H9 (cell line): ENCODE results near the gene WNT3A. TPM values are rescaled to one million over a fixed set of nuclear protein-coding genes. Genes with fewer than 3 reads are reported as not detected.

Source experiments
- DNase-seq: peaks from one replicate; pipeline ENCODE4 v3.0.0-alpha.2; 2017
- H2AFZ ChIP-seq: one replicate; pipeline ENCODE4 v1.6.1; 2013; ENCODE audit warnings: mild to moderate bottlenecking, low read length, control low read depth, moderate library complexity
- H2AK5ac ChIP-seq: 2 replicates; pipeline ENCODE4 v1.6.1; 2013; ENCODE audit warnings: low read length, control low read depth, mixed read lengths; ENCODE audit not compliant: insufficient read length
- H2BK120ac ChIP-seq: one replicate; pipeline ENCODE4 v1.6.1; 2013; ENCODE audit warnings: low read depth, mild to moderate bottlenecking, low read length, control low read depth, inconsistent platforms; ENCODE audit not compliant: poor library complexity, severe bottlenecking
- H2BK12ac ChIP-seq: 2 replicates; pipeline ENCODE4 v1.6.1; 2013; ENCODE audit warnings: low read length, control low read depth, mixed read lengths, low read depth; ENCODE audit not compliant: insufficient read length
- H2BK15ac ChIP-seq: 2 replicates; pipeline ENCODE4 v1.6.1; 2013; ENCODE audit warnings: low read depth, low read length, control low read depth
- H2BK20ac ChIP-seq: one replicate; pipeline ENCODE4 v1.6.1; 2013; ENCODE audit warnings: low read depth, mild to moderate bottlenecking, low read length, control low read depth, inconsistent platforms; ENCODE audit not compliant: poor library complexity, severe bottlenecking
- H2BK5ac ChIP-seq: 2 replicates; pipeline ENCODE4 v1.6.1; 2013; ENCODE audit warnings: low read length, control low read depth, mixed read lengths; ENCODE audit not compliant: insufficient read length
- H3K14ac ChIP-seq: 2 replicates; pipeline ENCODE4 v1.6.1; 2013; ENCODE audit warnings: low read length, control low read depth; ENCODE audit not compliant: insufficient read depth
- H3K18ac ChIP-seq: 2 replicates; pipeline ENCODE4 v1.6.1; 2013; ENCODE audit warnings: low read depth, mild to moderate bottlenecking, mixed read lengths, low read length, control low read depth; ENCODE audit not compliant: insufficient read length
- H3K23ac ChIP-seq: 2 replicates; pipeline ENCODE4 v1.6.1; 2013; ENCODE audit warnings: low read length, control low read depth, mixed read lengths, low read depth; ENCODE audit not compliant: insufficient read length
- H3K23me2 ChIP-seq: 2 replicates; pipeline ENCODE4 v1.6.1; 2013; ENCODE audit warnings: low read depth, mild to moderate bottlenecking, mixed read lengths, low read length, control low read depth; ENCODE audit not compliant: insufficient read length, poor library complexity, severe bottlenecking
- H3K27ac ChIP-seq: 2 replicates; pipeline ENCODE4 v1.5.1; 2013; ENCODE audit warnings: low read length, control low read depth, mixed read lengths, low read depth; ENCODE audit not compliant: insufficient read length
- H3K27me3 ChIP-seq: 2 replicates; pipeline ENCODE4 v1.6.1; 2013; ENCODE audit warnings: low read length, control low read depth, inconsistent platforms; ENCODE audit not compliant: insufficient read depth
- H3K4ac ChIP-seq: 2 replicates; pipeline ENCODE4 v1.6.1; 2013; ENCODE audit warnings: low read depth, mild to moderate bottlenecking, control low read depth, inconsistent platforms, low read length, moderate library complexity
- H3K4me1 ChIP-seq: 2 replicates; pipeline ENCODE4 v1.6.1; 2013; ENCODE audit warnings: low read length, control low read depth, inconsistent platforms; ENCODE audit not compliant: insufficient read depth
- H3K4me2 ChIP-seq: 2 replicates; pipeline ENCODE4 v1.6.1; 2013; ENCODE audit warnings: low read length, control low read depth, mixed read lengths; ENCODE audit not compliant: insufficient read length, insufficient read depth
- H3K56ac ChIP-seq: 2 replicates; pipeline ENCODE4 v1.6.1; 2013; ENCODE audit warnings: low read depth, mild to moderate bottlenecking, mixed read lengths, low read length, control low read depth; ENCODE audit not compliant: insufficient read length
- H3K79me1 ChIP-seq: 2 replicates; pipeline ENCODE4 v1.6.1; 2013; ENCODE audit warnings: low read depth, mild to moderate bottlenecking, moderate library complexity, low read length, control low read depth, inconsistent platforms; ENCODE audit not compliant: insufficient read depth, poor library complexity, severe bottlenecking
- H3K79me2 ChIP-seq: 2 replicates; pipeline ENCODE4 v1.6.1; 2013; ENCODE audit warnings: low read length, control low read depth, inconsistent platforms; ENCODE audit not compliant: insufficient read depth
- H3K9ac ChIP-seq: 2 replicates; pipeline ENCODE4 v1.6.1; 2013; ENCODE audit warnings: low read length, control low read depth, mixed read lengths; ENCODE audit not compliant: insufficient read length; ENCODE audit errors: extremely low read depth
- H3K9me3 ChIP-seq: one replicate; pipeline ENCODE4 v1.6.1; 2013; ENCODE audit warnings: low read depth, low read length, inconsistent platforms; ENCODE audit not compliant: control insufficient read depth
- H3T11ph ChIP-seq: one replicate; pipeline ENCODE4 v1.6.1; 2013; ENCODE audit warnings: mild to moderate bottlenecking, low read length, control low read depth, inconsistent platforms
- H4K20me1 ChIP-seq: one replicate; pipeline ENCODE4 v1.6.1; 2013; ENCODE audit not compliant: control insufficient read depth, insufficient read length, insufficient read depth
- H4K5ac ChIP-seq: 2 replicates; pipeline ENCODE4 v1.6.1; 2013; ENCODE audit warnings: low read depth, mild to moderate bottlenecking, mixed read lengths, low read length, control low read depth; ENCODE audit not compliant: insufficient read length
- H4K8ac ChIP-seq: replicated peaks from 2 replicates; pipeline ENCODE4 v1.6.1; 2013; ENCODE audit warnings: low read length, control low read depth, mixed read lengths, low read depth; ENCODE audit not compliant: insufficient read length
- H4K91ac ChIP-seq: 2 replicates; pipeline ENCODE4 v1.6.1; 2013; ENCODE audit warnings: low read depth, mild to moderate bottlenecking, moderate library complexity, mixed read lengths, low read length, control low read depth; ENCODE audit not compliant: insufficient read length
- H3K27ac Mint-ChIP-seq, 3 experiments: 2 replicates in 2 of 3; 3 replicates in 1 of 3; pipeline ENCODE4 v1.8.0; 2020 to 2021; ENCODE audit warnings: mixed read lengths in 3 of 3, mild to moderate bottlenecking in 1 of 3, moderate library complexity in 1 of 3
- H3K27me3 Mint-ChIP-seq: 2 replicates; pipeline ENCODE4 v1.8.0; 2021; ENCODE audit warnings: low read depth, mild to moderate bottlenecking, moderate library complexity, mixed read lengths
- H3K36me3 Mint-ChIP-seq, 3 experiments: 2 replicates in 2 of 3; 3 replicates in 1 of 3; pipeline ENCODE4 v1.8.0; 2020 to 2021; ENCODE audit warnings: low read depth in 3 of 3, mixed read lengths in 3 of 3; ENCODE audit not compliant: insufficient read depth in 1 of 3
- H3K4me1 Mint-ChIP-seq, 2 experiments: 2 replicates each; pipeline ENCODE4 v1.8.0; 2020; ENCODE audit warnings: mixed read lengths in 2 of 2
- H3K4me3 Mint-ChIP-seq, 2 experiments: 2 replicates in 1 of 2; 3 replicates in 1 of 2; pipeline ENCODE4 v1.8.0; 2020 to 2021; ENCODE audit warnings: mild to moderate bottlenecking in 2 of 2, mixed read lengths in 2 of 2, moderate library complexity in 1 of 2
- H3K9me3 Mint-ChIP-seq, 2 experiments: 2 replicates in 1 of 2; 3 replicates in 1 of 2; pipeline ENCODE4 v1.8.0; 2020; ENCODE audit warnings: mild to moderate bottlenecking in 2 of 2, mixed read lengths in 2 of 2, moderate library complexity in 1 of 2
- CTCF ChIP-seq: fragments of 200-600 bp; sonication (generic); conservative IDR thresholded peaks from 3 replicates; pipeline ENCODE4 v1.8.0; 2021; ENCODE audit warnings: antibody characterized with exemption, mild to moderate bottlenecking
- WGBS: extraction: QIAGEN DNeasy Blood & Tissue Kit; methylation state at CpG from one replicate; pipeline ENCODE4 v1.1.7; 2013; ENCODE audit warnings: missing lambda C conversion rate, low lambda C conversion rate, mixed read lengths; ENCODE audit not compliant: insufficient read length; ENCODE audit errors: extremely low coverage; 5-methylcytosine and 5-hydroxymethylcytosine counted together
- total RNA-seq: library from RNA; stranded (reverse); gene quantifications from 2 replicates; pipeline ENCODE4 v1.2.1, GENCODE V29; 2021

WNT3A gene
- total RNA-seq, 1 experiment from 2014 or later, result 0.17 TPM

- Mint-ChIP-seq H3K27ac (no peak overlapping the region), H3K4me1 (peaks cover 24 to 40% of the 10 kb centered on the region in 2 experiments), H3K27me3 (peaks cover 96% of the 10 kb centered on the region), H3K36me3 (no peaks in the 10 kb centered on the region; a peak in 1 of 7 replicates), H3K9me3 (no peaks in the 10 kb centered on the region), H3K4me3 (peak overlapping the region in 1 of 2 experiments; percentile 74; a peak in 3 of 5 replicates)
- H3K4me1 ChIP-seq, result no peaks in the 10 kb centered on the region; the same call in 1 of the 2 replicates
- TF ChIP-seq CTCF, result no peak
- H3K79me2 ChIP-seq, result no peaks in the 10 kb centered on the region
- H3K9me3 ChIP-seq, result no peaks in the 10 kb centered on the region
- H3K4ac ChIP-seq, result no peak overlapping the region
- H2BK20ac ChIP-seq, result no peak overlapping the region
- H2BK12ac ChIP-seq, result no peak overlapping the region
- H3K18ac ChIP-seq, result no peak overlapping the region
- no peak overlapping the region for H3K27ac ChIP-seq
- no peaks in the 10 kb centered on the region for H4K20me1 ChIP-seq
- no peak overlapping the region for H2AK5ac ChIP-seq
- no peak overlapping the region for H3T11ph ChIP-seq
- no peak overlapping the region; the same call in 1 of the 2 replicates for H3K14ac ChIP-seq
- no peaks in the 10 kb centered on the region for H3K79me1 ChIP-seq
- H3K9ac ChIP-seq, result no peak overlapping the region
- H3K23me2 ChIP-seq, result peaks cover 15% of the 10 kb centered on the region
- no CpG with 5 or more reads among the region's 52 CpGs for WGBS
- H4K8ac ChIP-seq, result no peak overlapping the region
- no peak overlapping the region for H2BK120ac ChIP-seq
- no peak overlapping the region for H2BK5ac ChIP-seq
- peak overlapping the region; percentile 5 for H3K4me2 ChIP-seq
- H3K23ac ChIP-seq, result no peak overlapping the region
- peaks cover 76% of the 10 kb centered on the region for H3K27me3 ChIP-seq
- no peak overlapping the region for H4K5ac ChIP-seq
- H4K91ac ChIP-seq, result no peak overlapping the region
- no peak overlapping the region for H3K56ac ChIP-seq
- H2BK15ac ChIP-seq, result no peak overlapping the region
- H2AFZ ChIP-seq, result no peak overlapping the region
- no peak for DNase-seq
Measured at GRCh38 chr1:228008391-228009115, 1.8 kb downstream of the WNT3A start.
